ENCODE results near the gene ADAT3. TPM values are rescaled to one million over a fixed set of nuclear protein-coding genes. Genes with fewer than 3 reads are reported as not detected.

The ADAT3 gene
- polyA plus RNA-seq, 2 of the 4 experiments (the other 2 are of a cell fraction) = 0.66 to 5.6 TPM

DNA sequence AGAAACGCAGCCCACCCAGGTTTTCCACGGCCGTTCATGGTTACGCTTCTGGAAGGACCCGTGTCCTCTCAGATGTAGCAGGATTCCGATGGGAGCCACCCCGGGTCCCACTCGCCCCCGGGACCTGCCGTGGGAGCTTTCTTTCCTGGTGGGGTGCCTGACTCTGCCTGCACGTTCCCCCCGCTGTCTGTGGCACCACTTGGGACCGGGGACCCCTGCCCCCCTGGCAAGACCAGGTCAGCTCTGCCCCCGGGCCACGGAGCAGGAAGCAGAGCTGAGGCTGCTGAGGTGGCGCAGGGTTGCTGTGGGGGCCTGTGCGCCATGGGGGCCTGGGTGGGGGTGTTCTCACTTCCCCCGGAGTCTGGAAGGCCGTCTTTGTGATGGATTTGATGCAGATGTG is 47.8 kb downstream of the ADAT3 start:
- no peaks in the 10 kb centered on the region for H3K4me1 ChIP-seq
- H3K9me3 ChIP-seq = no peaks in the 10 kb centered on the region
- ChIA-PET POLR2A (no interaction called here), CTCF (interaction anchor here (0.6 to 1.7 kb wide), 4 partner anchors 13 to 117 kb away, joined by 3 to 4 read pairs (median 4); no protein-coding TSS in a partner anchor)
- H3K27ac ChIP-seq = no peak overlapping the region
- ATAC-seq (no peak), FAIRE-seq (no peak), DNase-seq (ENCODE audit: low read depth in 1 of 2, low spot score in 1 of 2) (no peak)
- no peak overlapping the region for H3K4me2 ChIP-seq
- no peak overlapping the region for H3K4me3 ChIP-seq
- WGBS (ENCODE audit: missing lambda C conversion rate) = 100% methylated on average over 11 of the region's 19 CpGs
- TF ChIP-seq KDM1A (IDR thresholded peaks at IDR 0.05; ENCODE audit: low read depth) = no peak
- no peak for TF ChIP-seq PHF8 (IDR thresholded peaks at IDR 0.05; ENCODE audit: borderline replicate concordance, low read depth)
- TF ChIP-seq RNF2 (IDR thresholded peaks at IDR 0.05; ENCODE audit: borderline replicate concordance, low read depth) = no peak

DNA sequence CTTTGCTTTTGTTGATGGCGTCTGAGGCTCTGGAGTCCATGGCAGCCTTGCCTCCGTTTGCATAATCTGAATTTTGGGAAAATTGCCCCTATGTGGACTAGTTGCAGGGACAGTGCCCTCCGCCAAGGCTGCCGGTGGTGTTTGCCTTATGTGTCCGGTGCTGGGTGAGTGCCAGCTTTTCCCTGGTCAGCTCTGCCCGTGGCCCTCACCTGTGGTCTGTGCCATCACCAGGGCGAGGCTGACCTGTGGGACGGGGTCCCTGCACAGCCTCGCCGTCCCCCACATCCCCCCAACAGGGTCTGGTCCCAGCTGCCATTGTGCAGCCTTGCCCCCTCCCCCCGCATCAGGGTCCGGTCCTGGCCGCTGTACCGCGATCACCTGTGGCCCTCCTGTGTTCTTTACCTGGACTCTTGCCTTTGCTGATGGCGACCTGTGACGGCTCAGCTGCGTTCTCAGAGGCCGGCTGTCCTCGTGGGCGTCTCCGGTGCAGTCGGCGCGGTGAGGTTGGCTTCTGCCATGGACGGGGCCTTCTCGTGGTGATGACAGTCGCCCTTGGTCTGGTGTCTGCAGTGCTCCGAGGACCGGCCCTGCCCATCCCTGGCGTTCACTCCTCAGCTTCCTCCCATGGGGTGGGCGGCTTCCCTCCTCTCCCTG is 48.4 kb downstream of the ADAT3 start:
- FAIRE-seq = no peak
- no peak for TF ChIP-seq MAZ (IDR thresholded peaks at IDR 0.05; ENCODE audit: borderline replicate concordance, low read depth, low read length)
- TF ChIP-seq, protein P1, sequence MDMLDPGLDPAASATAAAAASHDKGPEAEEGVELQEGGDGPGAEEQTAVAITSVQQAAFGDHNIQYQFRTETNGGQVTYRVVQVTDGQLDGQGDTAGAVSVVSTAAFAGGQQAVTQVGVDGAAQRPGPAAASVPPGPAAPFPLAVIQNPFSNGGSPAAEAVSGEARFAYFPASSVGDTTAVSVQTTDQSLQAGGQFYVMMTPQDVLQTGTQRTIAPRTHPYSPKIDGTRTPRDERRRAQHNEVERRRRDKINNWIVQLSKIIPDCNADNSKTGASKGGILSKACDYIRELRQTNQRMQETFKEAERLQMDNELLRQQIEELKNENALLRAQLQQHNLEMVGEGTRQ (IDR thresholded peaks at IDR 0.05) = no peak
- no peak for TF ChIP-seq KDM1A (IDR thresholded peaks at IDR 0.05; ENCODE audit: low read depth)
- TF ChIP-seq ZC3H11A (IDR thresholded peaks at IDR 0.05) = no peak
- no peak for TF ChIP-seq EHMT2 (IDR thresholded peaks at IDR 0.05; ENCODE audit: low read depth)
- TF ChIP-seq, protein P2, sequence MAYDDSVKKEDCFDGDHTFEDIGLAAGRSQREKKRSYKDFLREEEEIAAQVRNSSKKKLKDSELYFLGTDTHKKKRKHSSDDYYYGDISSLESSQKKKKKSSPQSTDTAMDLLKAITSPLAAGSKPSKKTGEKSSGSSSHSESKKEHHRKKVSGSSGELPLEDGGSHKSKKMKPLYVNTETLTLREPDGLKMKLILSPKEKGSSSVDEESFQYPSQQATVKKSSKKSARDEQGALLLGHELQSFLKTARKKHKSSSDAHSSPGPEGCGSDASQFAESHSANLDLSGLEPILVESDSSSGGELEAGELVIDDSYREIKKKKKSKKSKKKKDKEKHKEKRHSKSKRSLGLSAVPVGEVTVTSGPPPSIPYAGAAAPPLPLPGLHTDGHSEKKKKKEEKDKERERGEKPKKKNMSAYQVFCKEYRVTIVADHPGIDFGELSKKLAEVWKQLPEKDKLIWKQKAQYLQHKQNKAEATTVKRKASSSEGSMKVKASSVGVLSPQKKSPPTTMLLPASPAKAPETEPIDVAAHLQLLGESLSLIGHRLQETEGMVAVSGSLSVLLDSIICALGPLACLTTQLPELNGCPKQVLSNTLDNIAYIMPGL (CRISPR knock-in tag; IDR thresholded peaks at IDR 0.05; ENCODE audit: borderline replicate concordance) = no peak
- no peak for TF ChIP-seq FOXS1 (CRISPR knock-in tag; IDR thresholded peaks at IDR 0.05)
- no peak for TF ChIP-seq JUNB (IDR thresholded peaks at IDR 0.05)
- TF ChIP-seq, protein P3, sequence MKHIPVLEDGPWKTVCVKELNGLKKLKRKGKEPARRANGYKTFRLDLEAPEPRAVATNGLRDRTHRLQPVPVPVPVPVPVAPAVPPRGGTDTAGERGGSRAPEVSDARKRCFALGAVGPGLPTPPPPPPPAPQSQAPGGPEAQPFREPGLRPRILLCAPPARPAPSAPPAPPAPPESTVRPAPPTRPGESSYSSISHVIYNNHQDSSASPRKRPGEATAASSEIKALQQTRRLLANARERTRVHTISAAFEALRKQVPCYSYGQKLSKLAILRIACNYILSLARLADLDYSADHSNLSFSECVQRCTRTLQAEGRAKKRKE (CRISPR knock-in tag; IDR thresholded peaks at IDR 0.05; ENCODE audit: low read depth) = no peak
- TF ChIP-seq CBX2 (IDR thresholded peaks at IDR 0.05; ENCODE audit: borderline replicate concordance, low read depth) = no peak
- no peak for TF ChIP-seq NFE2L2 (conservative IDR thresholded peaks at IDR 0.05; ENCODE audit: low read length)
- TF ChIP-seq PHF8 (IDR thresholded peaks at IDR 0.05; ENCODE audit: borderline replicate concordance, low read depth) = no peak
- Histone ChIP-seq H3K4me1 (no peaks in the 10 kb centered on the region), H3K4me2 (no peak overlapping the region), H3K9me3 (no peaks in the 10 kb centered on the region), H3K4me3 (no peak overlapping the region), H3K27ac (no peak overlapping the region)
- POLR2A ChIA-PET = no interaction called here
- 88% methylated on average over 9 of the region's 32 CpGs for WGBS (ENCODE audit: missing lambda C conversion rate)
- CTCF ChIA-PET = interaction anchor here (0.6 to 1.7 kb wide), 4 partner anchors 12 to 117 kb away, joined by 3 to 4 read pairs (median 4); no protein-coding TSS in a partner anchor
- no peak for DNase-seq (ENCODE audit: low read depth in 1 of 2, low spot score in 1 of 2)
- no peak for ATAC-seq

DNA sequence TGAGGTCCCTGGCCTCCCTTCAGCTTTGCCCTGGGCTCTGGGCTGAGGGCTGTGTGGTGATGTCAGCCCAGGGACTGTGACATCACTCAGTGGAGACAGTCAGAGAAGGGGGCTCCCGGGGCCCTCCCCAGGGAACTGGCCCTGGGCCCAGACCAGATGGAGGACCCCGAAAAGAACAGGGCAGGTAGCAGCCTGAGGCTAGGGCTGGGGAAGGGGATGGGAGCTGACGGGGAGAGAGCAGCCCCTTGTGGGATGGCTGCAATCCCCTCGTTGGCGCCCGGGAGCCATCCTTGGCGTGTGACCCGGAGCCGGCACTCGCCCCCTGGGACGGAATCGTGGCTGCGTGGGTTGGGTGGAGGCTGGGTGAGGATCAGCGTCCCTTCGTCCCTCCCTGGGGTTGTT is 49.3 kb downstream of the ADAT3 start:
- Histone ChIP-seq H3K4me3 (no peak overlapping the region), H3K9me3 (no peaks in the 10 kb centered on the region), H3K27ac (no peak overlapping the region), H3K4me2 (no peak overlapping the region), H3K4me1 (no peaks in the 10 kb centered on the region)
- no peak for ATAC-seq
- TF ChIP-seq ZNF302 (CRISPR knock-in tag; IDR thresholded peaks at IDR 0.05) (no peak), RNF2 (IDR thresholded peaks at IDR 0.05; ENCODE audit: borderline replicate concordance, low read depth) (no peak), HOXB13 (CRISPR knock-in tag; IDR thresholded peaks at IDR 0.05; ENCODE audit: low read depth) (no peak), MAZ (IDR thresholded peaks at IDR 0.05; ENCODE audit: borderline replicate concordance, low read depth, low read length) (no peak), POLR2A (IDR thresholded peaks at IDR 0.05; ENCODE audit: low read length) (no peak)
- TF ChIP-seq, protein P4, sequence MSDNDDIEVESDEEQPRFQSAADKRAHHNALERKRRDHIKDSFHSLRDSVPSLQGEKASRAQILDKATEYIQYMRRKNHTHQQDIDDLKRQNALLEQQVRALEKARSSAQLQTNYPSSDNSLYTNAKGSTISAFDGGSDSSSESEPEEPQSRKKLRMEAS (IDR thresholded peaks at IDR 0.05) = no peak
- TF ChIP-seq, protein P5, sequence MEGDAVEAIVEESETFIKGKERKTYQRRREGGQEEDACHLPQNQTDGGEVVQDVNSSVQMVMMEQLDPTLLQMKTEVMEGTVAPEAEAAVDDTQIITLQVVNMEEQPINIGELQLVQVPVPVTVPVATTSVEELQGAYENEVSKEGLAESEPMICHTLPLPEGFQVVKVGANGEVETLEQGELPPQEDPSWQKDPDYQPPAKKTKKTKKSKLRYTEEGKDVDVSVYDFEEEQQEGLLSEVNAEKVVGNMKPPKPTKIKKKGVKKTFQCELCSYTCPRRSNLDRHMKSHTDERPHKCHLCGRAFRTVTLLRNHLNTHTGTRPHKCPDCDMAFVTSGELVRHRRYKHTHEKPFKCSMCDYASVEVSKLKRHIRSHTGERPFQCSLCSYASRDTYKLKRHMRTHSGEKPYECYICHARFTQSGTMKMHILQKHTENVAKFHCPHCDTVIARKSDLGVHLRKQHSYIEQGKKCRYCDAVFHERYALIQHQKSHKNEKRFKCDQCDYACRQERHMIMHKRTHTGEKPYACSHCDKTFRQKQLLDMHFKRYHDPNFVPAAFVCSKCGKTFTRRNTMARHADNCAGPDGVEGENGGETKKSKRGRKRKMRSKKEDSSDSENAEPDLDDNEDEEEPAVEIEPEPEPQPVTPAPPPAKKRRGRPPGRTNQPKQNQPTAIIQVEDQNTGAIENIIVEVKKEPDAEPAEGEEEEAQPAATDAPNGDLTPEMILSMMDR (IDR thresholded peaks at IDR 0.05) = no peak
- TF ChIP-seq, protein P6, sequence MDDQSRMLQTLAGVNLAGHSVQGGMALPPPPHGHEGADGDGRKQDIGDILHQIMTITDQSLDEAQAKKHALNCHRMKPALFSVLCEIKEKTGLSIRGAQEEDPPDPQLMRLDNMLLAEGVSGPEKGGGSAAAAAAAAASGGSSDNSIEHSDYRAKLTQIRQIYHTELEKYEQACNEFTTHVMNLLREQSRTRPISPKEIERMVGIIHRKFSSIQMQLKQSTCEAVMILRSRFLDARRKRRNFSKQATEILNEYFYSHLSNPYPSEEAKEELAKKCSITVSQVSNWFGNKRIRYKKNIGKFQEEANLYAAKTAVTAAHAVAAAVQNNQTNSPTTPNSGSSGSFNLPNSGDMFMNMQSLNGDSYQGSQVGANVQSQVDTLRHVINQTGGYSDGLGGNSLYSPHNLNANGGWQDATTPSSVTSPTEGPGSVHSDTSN (IDR thresholded peaks at IDR 0.05) = no peak
- CTCF ChIA-PET = no interaction called here
- no peak for FAIRE-seq
- WGBS (ENCODE audit: missing lambda C conversion rate) = 95% methylated on average over 14 of the region's 15 CpGs
- POLR2A ChIA-PET = no interaction called here
- DNase-seq (ENCODE audit: low read depth in 1 of 2, low spot score in 1 of 2) = no peak
